GM12878 (cell line): Measurements from ENCODE around the gene TSSC4. TPM values are rescaled to one million over a fixed set of nuclear protein-coding genes. Genes with fewer than 3 reads are reported as not detected.

Source experiments
- ATAC-seq: fragments of 200-7000 bp; cut with Tn5 transposase; 3 replicates; pipeline ENCODE4 v1.9.1; 2020; ENCODE audit warnings: mild to moderate bottlenecking, moderate library complexity
- BruUV-seq: library from RNA; stranded (reverse); fragments of 400-500 nt; replicated peaks from 2 replicates; lab custom pipeline; 2021; lab: Mats Ljungman, UMichigan
- CTCF ChIA-PET: fragments of 300-600 bp; sonication (Branson Sonifier 250); formaldehyde crosslinking; extraction: SDS; loops from one replicate; lab custom pipeline; 2021; ENCODE audit warnings: inconsistent platforms; lab: Yijun Ruan, JAX
- POLR2A ChIA-PET: fragments of 350-600 bp; formaldehyde crosslinking; extraction: SDS; loops from one replicate; lab custom pipeline; 2021; ENCODE audit warnings: inconsistent platforms; lab: Charles Lee
- RAD21 ChIA-PET: fragments of 300-600 bp; sonication (Branson Sonifier 250); formaldehyde crosslinking; loops from one replicate; lab custom pipeline; 2023; ENCODE audit warnings: antibody characterized with exemption; ENCODE audit not compliant: unreplicated experiment; lab: Charles Lee
- SMC1A ChIA-PET: fragments of 300-600 bp; sonication (Branson Sonifier 250); formaldehyde crosslinking; loops from one replicate; lab custom pipeline; 2023; ENCODE audit not compliant: unreplicated experiment, uncharacterized antibody; lab: Charles Lee
- DNase-seq: peaks from one replicate; pipeline ENCODE4 v3.0.0-alpha.2; 2011; ENCODE audit warnings: low read depth, low spot score
- FAIRE-seq: peaks from 3 replicates; lab custom pipeline; 2011; peaks lifted over from hg19 to GRCh38; lab: Jason Lieb, UNC
- H2AFZ ChIP-seq: 2 replicates; pipeline ENCODE4 v1.6.0; 2011; ENCODE audit warnings: low read depth, low read length, control low read depth; ENCODE audit not compliant: control insufficient read depth
- H3K27ac ChIP-seq: 2 replicates; pipeline ENCODE4 v1.5.1; 2011; ENCODE audit warnings: control low read depth; ENCODE audit not compliant: control insufficient read depth, insufficient read depth
- H3K27me3 ChIP-seq, 2 experiments: replicated peaks in 1 of 2; 2 replicates each; pipeline versions ENCODE4 v1.6.0 to v1.6.1; 2011; ENCODE audit warnings: low read length in 1 of 2; ENCODE audit not compliant: control insufficient read depth in 2 of 2, insufficient read depth in 2 of 2
- H3K36me3 ChIP-seq, 2 experiments: 2 replicates each; pipeline ENCODE4 v1.5.1; 2011; ENCODE audit warnings: low read length in 1 of 2; ENCODE audit not compliant: control insufficient read depth in 2 of 2, insufficient read depth in 2 of 2
- H3K4me1 ChIP-seq: 2 replicates; pipeline ENCODE4 v1.6.1; 2011; ENCODE audit warnings: mild to moderate bottlenecking, low read length, moderate library complexity, mixed read lengths; ENCODE audit not compliant: control insufficient read depth, insufficient read depth
- H3K4me2 ChIP-seq: 2 replicates; pipeline ENCODE4 v1.6.0; 2011; ENCODE audit warnings: control low read depth; ENCODE audit not compliant: control insufficient read depth, insufficient read depth
- H3K4me3 ChIP-seq: fragments of 200-600 bp; sonication (generic); 2 replicates; pipeline ENCODE4 v1.5.1; 2016
- H3K79me2 ChIP-seq: 2 replicates; pipeline ENCODE4 v1.6.0; 2011; ENCODE audit warnings: low read length; ENCODE audit not compliant: control insufficient read depth, insufficient read depth
- H3K9ac ChIP-seq: 2 replicates; pipeline ENCODE4 v1.8.0; 2011; ENCODE audit warnings: low read length, control low read depth, mixed read lengths; ENCODE audit not compliant: control insufficient read depth, insufficient read depth
- H3K9me3 ChIP-seq: replicated peaks from 3 replicates; pipeline ENCODE4 v1.5.1; 2011; ENCODE audit warnings: mild to moderate bottlenecking, low read length; ENCODE audit not compliant: control insufficient read depth, insufficient read depth
- H4K20me1 ChIP-seq: 2 replicates; pipeline ENCODE4 v1.6.0; 2011; ENCODE audit not compliant: control insufficient read depth, insufficient read depth
- CHD4 ChIP-seq: fragments of 200-600 bp; sonication (generic); IDR thresholded peaks from 2 replicates; pipeline ENCODE4 v1.6.1; 2016; ENCODE audit warnings: mild to moderate bottlenecking
- NBN ChIP-seq: fragments of 450-650 bp; IDR thresholded peaks from 2 replicates; pipeline ENCODE4 v1.6.1; 2016
- RCOR1 ChIP-seq: conservative IDR thresholded peaks from 2 replicates; pipeline ENCODE4 v1.6.1; 2012; ENCODE audit warnings: low read depth, low read length, improper control_type of control experiment
- SMAD1 ChIP-seq: fragments of 450-650 bp; IDR thresholded peaks from 2 replicates; pipeline ENCODE4 v1.6.1; 2018; ENCODE audit warnings: mild to moderate bottlenecking, low read depth; ENCODE audit not compliant: partially characterized antibody
- SREBF2 ChIP-seq: IDR thresholded peaks from 2 replicates; pipeline ENCODE4 v1.6.1; 2012; ENCODE audit warnings: mild to moderate bottlenecking, low read length
- WGBS: methylation state at CpG from one replicate; pipeline ENCODE4 v1.1.6; 2016; ENCODE audit warnings: low lambda C conversion rate; ENCODE audit not compliant: insufficient replicate concordance, insufficient coverage; ENCODE audit errors: missing lambda C conversion rate; 5-methylcytosine and 5-hydroxymethylcytosine counted together
- in situ Hi-C: fragments of 300-500 bp; cut with MboI; formaldehyde crosslinking; loops from 9 replicates; pipeline ENCODE4 v1.14.3; 2018; ENCODE audit warnings: mixed read lengths
- intact Hi-C: fragments of 100-400 bp; cut with micrococcal nuclease; formaldehyde crosslinking; loops from one replicate; pipeline ENCODE4 v1.14.2; 2022; ENCODE audit not compliant: unreplicated experiment
- polyA plus RNA-seq, 11 experiments: library from polyadenylated mRNA; depleted of rRNA in 4 of 11; unstranded in 6 of 11; stranded (reverse) in 5 of 11; fragments of >200 nt; fragmentation: Nextera tagmentation in 4 of 11; fragmentation: Illumina TruSeq in 1 of 11; extraction: Ambion mirVana in 4 of 11; extraction: Trizol in 1 of 11; gene quantifications; 1 replicate in 1 of 11; 2 replicates in 10 of 11; pipeline versions ENCODE4 v1.2.1 to v1.2.3, GENCODE V29; 2011 to 2016; ENCODE audit warnings: inconsistent platforms in 2 of 11, missing spikeins in 2 of 11, low read depth in 1 of 11
- total RNA-seq, 4 experiments: library from RNA; depleted of rRNA in 3 of 4; stranded (reverse); fragments of >200 nt in 3 of 4; fragmentation: Illumina TruSeq in 1 of 4; extraction: Trizol in 1 of 4; gene quantifications; 2 replicates each; pipeline versions ENCODE4 v1.2.1 to v1.2.3, GENCODE V29; 2013 to 2021
- TF ChIP-seq, protein P1 (sequence below): fragments of 450-650 bp; formaldehyde crosslinking; IDR thresholded peaks from 2 replicates; pipeline ENCODE4 v1.5.0; 2022; ENCODE audit warnings: mild to moderate bottlenecking, missing genetic modification characterization
- TF ChIP-seq, protein P2 (sequence below): fragments of 450-650 bp; IDR thresholded peaks from 2 replicates; pipeline ENCODE4 v1.6.1; 2016; ENCODE audit warnings: mild to moderate bottlenecking
- TF ChIP-seq, protein P3 (sequence below): fragments of 450-650 bp; IDR thresholded peaks from 2 replicates; pipeline ENCODE4 v1.6.1; 2018; ENCODE audit warnings: mild to moderate bottlenecking, low read depth, moderate library complexity; ENCODE audit not compliant: partially characterized antibody
- TF ChIP-seq, protein P4 (sequence below): fragments of 450-650 bp; IDR thresholded peaks from 2 replicates; pipeline ENCODE4 v1.6.1; 2017; ENCODE audit warnings: mild to moderate bottlenecking

Gene TSSC4
- total and polyA plus RNA-seq, 10 of the 15 experiments (the other 5 are each of a cell fraction or from before 2014, with no cell fraction given) = 0.69 to 70.1 (median 25.7) TPM

DNA sequence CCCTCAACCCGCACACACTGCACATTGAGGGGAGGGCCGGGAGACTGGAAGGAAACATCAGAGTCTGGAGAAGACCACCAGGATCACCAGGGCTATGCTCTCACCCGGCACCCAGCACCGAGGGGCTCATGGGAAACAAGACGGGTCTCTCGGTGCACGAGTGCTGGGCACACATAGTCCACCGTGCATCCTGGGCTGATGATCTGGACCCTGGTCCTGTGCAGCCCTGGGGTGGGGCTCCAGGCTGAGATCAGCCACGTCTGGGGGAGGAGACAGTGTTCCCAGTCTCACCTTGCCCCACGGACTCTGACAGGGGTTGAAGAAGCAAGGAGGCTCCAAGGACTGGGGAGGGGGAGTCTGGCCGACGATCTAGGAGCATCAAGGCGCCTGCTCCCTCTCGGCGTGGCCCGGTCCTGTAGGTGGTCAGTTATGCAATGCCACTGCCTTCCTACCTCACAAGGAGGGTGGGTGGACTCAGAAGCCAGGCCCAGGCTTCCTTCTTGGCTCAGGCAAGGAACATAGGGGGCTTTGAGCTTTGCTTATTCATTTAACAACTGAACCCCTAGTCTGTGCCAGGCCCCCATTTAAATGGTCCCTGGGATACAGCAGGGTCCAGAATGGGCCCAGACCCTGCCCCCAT lies 34.9 kb upstream of the TSSC4 start:
- no peaks in the 10 kb centered on the region for H3K4me1 ChIP-seq
- FAIRE-seq = no peak
- in situ Hi-C loops = no loop called here
- H3K79me2 ChIP-seq = no peaks in the 10 kb centered on the region
- H3K4me3 ChIP-seq = no peak overlapping the region
- CTCF ChIA-PET = interaction anchor here (2.0 kb wide), 1 partner anchor 61 kb away, joined by 8 read pairs; no protein-coding TSS in a partner anchor
- intact Hi-C loops = no loop called here
- no peaks in the 10 kb centered on the region; a peak in 2 of 4 replicates for H3K27me3 ChIP-seq
- SMC1A ChIA-PET = no interaction called here
- H3K9me3 ChIP-seq = no peaks in the 10 kb centered on the region
- DNase-seq = no peak
- 49% methylated on average over 16 of the region's 16 CpGs for WGBS
- H4K20me1 ChIP-seq = no peaks in the 10 kb centered on the region
- RAD21 ChIA-PET = no interaction called here
- H2AFZ ChIP-seq = no peak overlapping the region
- no peak for ATAC-seq
- no peak overlapping the region for H3K4me2 ChIP-seq
- no peak overlapping the region for H3K27ac ChIP-seq
- no TSS peak for BruUV-seq
- POLR2A ChIA-PET = no interaction called here
- no peak overlapping the region for H3K9ac ChIP-seq
- H3K36me3 ChIP-seq = no peaks in the 10 kb centered on the region
- TF ChIP-seq, protein P1, sequence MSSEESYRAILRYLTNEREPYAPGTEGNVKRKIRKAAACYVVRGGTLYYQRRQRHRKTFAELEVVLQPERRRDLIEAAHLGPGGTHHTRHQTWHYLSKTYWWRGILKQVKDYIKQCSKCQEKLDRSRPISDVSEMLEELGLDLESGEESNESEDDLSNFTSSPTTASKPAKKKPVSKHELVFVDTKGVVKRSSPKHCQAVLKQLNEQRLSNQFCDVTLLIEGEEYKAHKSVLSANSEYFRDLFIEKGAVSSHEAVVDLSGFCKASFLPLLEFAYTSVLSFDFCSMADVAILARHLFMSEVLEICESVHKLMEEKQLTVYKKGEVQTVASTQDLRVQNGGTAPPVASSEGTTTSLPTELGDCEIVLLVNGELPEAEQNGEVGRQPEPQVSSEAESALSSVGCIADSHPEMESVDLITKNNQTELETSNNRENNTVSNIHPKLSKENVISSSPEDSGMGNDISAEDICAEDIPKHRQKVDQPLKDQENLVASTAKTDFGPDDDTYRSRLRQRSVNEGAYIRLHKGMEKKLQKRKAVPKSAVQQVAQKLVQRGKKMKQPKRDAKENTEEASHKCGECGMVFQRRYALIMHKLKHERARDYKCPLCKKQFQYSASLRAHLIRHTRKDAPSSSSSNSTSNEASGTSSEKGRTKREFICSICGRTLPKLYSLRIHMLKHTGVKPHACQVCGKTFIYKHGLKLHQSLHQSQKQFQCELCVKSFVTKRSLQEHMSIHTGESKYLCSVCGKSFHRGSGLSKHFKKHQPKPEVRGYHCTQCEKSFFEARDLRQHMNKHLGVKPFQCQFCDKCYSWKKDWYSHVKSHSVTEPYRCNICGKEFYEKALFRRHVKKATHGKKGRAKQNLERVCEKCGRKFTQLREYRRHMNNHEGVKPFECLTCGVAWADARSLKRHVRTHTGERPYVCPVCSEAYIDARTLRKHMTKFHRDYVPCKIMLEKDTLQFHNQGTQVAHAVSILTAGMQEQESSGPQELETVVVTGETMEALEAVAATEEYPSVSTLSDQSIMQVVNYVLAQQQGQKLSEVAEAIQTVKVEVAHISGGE (CRISPR knock-in tag) = no peak
- TF ChIP-seq, protein P2, sequence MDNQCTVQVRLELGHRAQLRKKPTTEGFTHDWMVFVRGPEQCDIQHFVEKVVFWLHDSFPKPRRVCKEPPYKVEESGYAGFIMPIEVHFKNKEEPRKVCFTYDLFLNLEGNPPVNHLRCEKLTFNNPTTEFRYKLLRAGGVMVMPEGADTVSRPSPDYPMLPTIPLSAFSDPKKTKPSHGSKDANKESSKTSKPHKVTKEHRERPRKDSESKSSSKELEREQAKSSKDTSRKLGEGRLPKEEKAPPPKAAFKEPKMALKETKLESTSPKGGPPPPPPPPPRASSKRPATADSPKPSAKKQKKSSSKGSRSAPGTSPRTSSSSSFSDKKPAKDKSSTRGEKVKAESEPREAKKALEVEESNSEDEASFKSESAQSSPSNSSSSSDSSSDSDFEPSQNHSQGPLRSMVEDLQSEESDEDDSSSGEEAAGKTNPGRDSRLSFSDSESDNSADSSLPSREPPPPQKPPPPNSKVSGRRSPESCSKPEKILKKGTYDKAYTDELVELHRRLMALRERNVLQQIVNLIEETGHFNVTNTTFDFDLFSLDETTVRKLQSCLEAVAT = no peak
- TF ChIP-seq NBN (no peak), SMAD1 (no peak), CHD4 (no peak), SREBF2 (no peak), RCOR1 (no peak)
- TF ChIP-seq, protein P3, sequence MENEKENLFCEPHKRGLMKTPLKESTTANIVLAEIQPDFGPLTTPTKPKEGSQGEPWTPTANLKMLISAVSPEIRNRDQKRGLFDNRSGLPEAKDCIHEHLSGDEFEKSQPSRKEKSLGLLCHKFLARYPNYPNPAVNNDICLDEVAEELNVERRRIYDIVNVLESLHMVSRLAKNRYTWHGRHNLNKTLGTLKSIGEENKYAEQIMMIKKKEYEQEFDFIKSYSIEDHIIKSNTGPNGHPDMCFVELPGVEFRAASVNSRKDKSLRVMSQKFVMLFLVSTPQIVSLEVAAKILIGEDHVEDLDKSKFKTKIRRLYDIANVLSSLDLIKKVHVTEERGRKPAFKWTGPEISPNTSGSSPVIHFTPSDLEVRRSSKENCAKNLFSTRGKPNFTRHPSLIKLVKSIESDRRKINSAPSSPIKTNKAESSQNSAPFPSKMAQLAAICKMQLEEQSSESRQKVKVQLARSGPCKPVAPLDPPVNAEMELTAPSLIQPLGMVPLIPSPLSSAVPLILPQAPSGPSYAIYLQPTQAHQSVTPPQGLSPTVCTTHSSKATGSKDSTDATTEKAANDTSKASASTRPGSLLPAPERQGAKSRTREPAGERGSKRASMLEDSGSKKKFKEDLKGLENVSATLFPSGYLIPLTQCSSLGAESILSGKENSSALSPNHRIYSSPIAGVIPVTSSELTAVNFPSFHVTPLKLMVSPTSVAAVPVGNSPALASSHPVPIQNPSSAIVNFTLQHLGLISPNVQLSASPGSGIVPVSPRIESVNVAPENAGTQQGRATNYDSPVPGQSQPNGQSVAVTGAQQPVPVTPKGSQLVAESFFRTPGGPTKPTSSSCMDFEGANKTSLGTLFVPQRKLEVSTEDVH = no peak
- TF ChIP-seq, protein P4, sequence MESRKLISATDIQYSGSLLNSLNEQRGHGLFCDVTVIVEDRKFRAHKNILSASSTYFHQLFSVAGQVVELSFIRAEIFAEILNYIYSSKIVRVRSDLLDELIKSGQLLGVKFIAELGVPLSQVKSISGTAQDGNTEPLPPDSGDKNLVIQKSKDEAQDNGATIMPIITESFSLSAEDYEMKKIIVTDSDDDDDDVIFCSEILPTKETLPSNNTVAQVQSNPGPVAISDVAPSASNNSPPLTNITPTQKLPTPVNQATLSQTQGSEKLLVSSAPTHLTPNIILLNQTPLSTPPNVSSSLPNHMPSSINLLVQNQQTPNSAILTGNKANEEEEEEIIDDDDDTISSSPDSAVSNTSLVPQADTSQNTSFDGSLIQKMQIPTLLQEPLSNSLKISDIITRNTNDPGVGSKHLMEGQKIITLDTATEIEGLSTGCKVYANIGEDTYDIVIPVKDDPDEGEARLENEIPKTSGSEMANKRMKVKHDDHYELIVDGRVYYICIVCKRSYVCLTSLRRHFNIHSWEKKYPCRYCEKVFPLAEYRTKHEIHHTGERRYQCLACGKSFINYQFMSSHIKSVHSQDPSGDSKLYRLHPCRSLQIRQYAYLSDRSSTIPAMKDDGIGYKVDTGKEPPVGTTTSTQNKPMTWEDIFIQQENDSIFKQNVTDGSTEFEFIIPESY = no peak
